NCI-H526 treated with DMSO at 0.1 percent for 48 hours (cell line): ENCODE results near the gene LENG1.
A peak's percentile ranks its signal among the peaks of the same experiment; 100 is the strongest.

Experiments
- DNase-seq: peaks from one replicate; lab custom pipeline; 2025; lab: John Stamatoyannopoulos, UW

LENG1 gene

GRCh38 chr19:54138489-54139256 lies 20.8 kb downstream of the LENG1 start:
- DNase-seq: no peak

- DNase-seq: no peak
Observed at GRCh38 chr19:54137699-54138488, 21.6 kb downstream of the LENG1 start, which contains the start of gene CNOT3. Gene CNOT3, plus strand, starts transcription at chr19:54137762. Its CDS starts 5,217 bp downstream, at chr19:54142979.

- DNase-seq: peak; percentile 100
Observed at GRCh38 chr19:54136864-54137698, 22.4 kb downstream of the LENG1 start.

GRCh38 chr19:54136086-54136863 lies 23.2 kb downstream of the LENG1 start:
- DNase-seq: no peak

GRCh38 chr19:54133957-54134590 lies 25.4 kb downstream of the LENG1 start:
- no peak for DNase-seq

GRCh38 chr19:54133312-54133956 lies 26.1 kb downstream of the LENG1 start:
- no peak for DNase-seq

GRCh38 chr19:54129617-54129996 lies 29.9 kb downstream of the LENG1 start:
- DNase-seq: no peak

- no peak for DNase-seq
Observed at GRCh38 chr19:54128796-54129616, 30.5 kb downstream of the LENG1 start.

- DNase-seq: no peak
Observed at GRCh38 chr19:54128441-54128725, 31.1 kb downstream of the LENG1 start.

- DNase-seq: no peak
Observed at GRCh38 chr19:54127688-54128440, 31.7 kb downstream of the LENG1 start.

GRCh38 chr19:54125713-54126112 lies 33.8 kb downstream of the LENG1 start:
- no peak for DNase-seq

- DNase-seq: no peak
Observed at GRCh38 chr19:54124393-54124792, 35.1 kb downstream of the LENG1 start.

GRCh38 chr19:54123682-54124081 lies 35.8 kb downstream of the LENG1 start:
- no peak for DNase-seq

GRCh38 chr19:54121259-54121658 lies 38.3 kb downstream of the LENG1 start:
- DNase-seq: no peak

- DNase-seq: peak; percentile 99
Observed at GRCh38 chr19:54115109-54116063, 44.1 kb downstream of the LENG1 start, which contains the start of the genes PRPF31 and TFPT. Gene PRPF31, plus strand, starts transcription at chr19:54115754. Its CDS starts 2,525 bp downstream, at chr19:54118279. Gene TFPT, minus strand, starts transcription at chr19:54115657. Its CDS starts 388 bp downstream, at chr19:54115269.

GRCh38 chr19:54114340-54115108 lies 45.0 kb downstream of the LENG1 start:
- DNase-seq: no peak

- no peak for DNase-seq
Observed at GRCh38 chr19:54109651-54110050, 49.9 kb downstream of the LENG1 start.
